Tibial nerve (tissue), 4 donors: Measurements from ENCODE around the gene PSG6.
"Not testable (repeated sequence)": the region's sequence is repeated elsewhere in the genome, so short reads cannot be mapped to it uniquely, and the experiment has no call there.

Source experiments
- EP300 ChIP-seq, 2 donors: sonication (generic); formaldehyde crosslinking; IDR thresholded peaks; one replicate each; pipeline ENCODE4 v1.6.1; 2017; ENCODE audit warnings: antibody characterized with exemption in 2 of 2, mild to moderate bottlenecking in 1 of 2
- POLR2A ChIP-seq, 2 donors: fragments of 450-650 bp; IDR thresholded peaks; one replicate each; pipeline ENCODE4 v1.6.1; 2017; ENCODE audit warnings: antibody characterized with exemption in 2 of 2, mild to moderate bottlenecking in 2 of 2, moderate library complexity in 2 of 2
- TF ChIP-seq, protein P1 (sequence below), 5 experiments: fragments of 200-600 bp in 3 of 5; fragments of 450-650 bp in 2 of 5; sonication (generic) in 3 of 5; IDR thresholded peaks; one replicate each; pipeline ENCODE4 v1.5.1; 2016 to 2019; ENCODE audit warnings: antibody characterized with exemption in 5 of 5, mild to moderate bottlenecking in 3 of 5, moderate library complexity in 2 of 5

- TF ChIP-seq POLR2A, EP300 (IDR thresholded peaks at IDR 0.05): not testable (repeated sequence)
- TF ChIP-seq, protein P1, sequence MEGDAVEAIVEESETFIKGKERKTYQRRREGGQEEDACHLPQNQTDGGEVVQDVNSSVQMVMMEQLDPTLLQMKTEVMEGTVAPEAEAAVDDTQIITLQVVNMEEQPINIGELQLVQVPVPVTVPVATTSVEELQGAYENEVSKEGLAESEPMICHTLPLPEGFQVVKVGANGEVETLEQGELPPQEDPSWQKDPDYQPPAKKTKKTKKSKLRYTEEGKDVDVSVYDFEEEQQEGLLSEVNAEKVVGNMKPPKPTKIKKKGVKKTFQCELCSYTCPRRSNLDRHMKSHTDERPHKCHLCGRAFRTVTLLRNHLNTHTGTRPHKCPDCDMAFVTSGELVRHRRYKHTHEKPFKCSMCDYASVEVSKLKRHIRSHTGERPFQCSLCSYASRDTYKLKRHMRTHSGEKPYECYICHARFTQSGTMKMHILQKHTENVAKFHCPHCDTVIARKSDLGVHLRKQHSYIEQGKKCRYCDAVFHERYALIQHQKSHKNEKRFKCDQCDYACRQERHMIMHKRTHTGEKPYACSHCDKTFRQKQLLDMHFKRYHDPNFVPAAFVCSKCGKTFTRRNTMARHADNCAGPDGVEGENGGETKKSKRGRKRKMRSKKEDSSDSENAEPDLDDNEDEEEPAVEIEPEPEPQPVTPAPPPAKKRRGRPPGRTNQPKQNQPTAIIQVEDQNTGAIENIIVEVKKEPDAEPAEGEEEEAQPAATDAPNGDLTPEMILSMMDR (IDR thresholded peaks at IDR 0.05): not testable (repeated sequence)
These were observed 12.5 kb upstream of the PSG6 start for GRCh38 chr19:42930214-42930613.
